ENCODE measurements around the gene NFE2.
A peak's percentile ranks its signal among the peaks of the same experiment; 100 is the strongest.

The NFE2 gene

GRCh38 chr12:54277823-54278276 is 23.0 kb downstream of the NFE2 start:
- no peak overlapping the region for H4K12ac ChIP-seq (ENCODE audit: low read depth, low read length)
- H3K27ac ChIP-seq (ENCODE audit: low read depth, low read length): peak overlapping the region; percentile 35
- H3K79me2 ChIP-seq (ENCODE audit: control insufficient read depth, insufficient read depth, low read length, poor library complexity): peaks cover 18% of the 10 kb centered on the region
- peak in 1 of 2 donors; percentile 37 for DNase-seq
- no peak overlapping the region for H2BK5ac ChIP-seq (ENCODE audit: low read depth, low read length, poor library complexity)
- no peak overlapping the region for H2BK12ac ChIP-seq (ENCODE audit: low read length)
- peak overlapping the region; percentile 55 for H3K4me2 ChIP-seq (ENCODE audit: low read length)
- H3K4ac ChIP-seq (ENCODE audit: low read depth, low read length): peak overlapping the region; percentile 90
- H3K4me3 ChIP-seq (ENCODE audit: low read depth, low read length): no peak overlapping the region
- H3K9me3 ChIP-seq (ENCODE audit: insufficient read depth, low read depth, low read length): no peaks in the 10 kb centered on the region
- H3K18ac ChIP-seq (ENCODE audit: low read length): no peak overlapping the region
- H3K27me3 ChIP-seq (ENCODE audit: insufficient read depth, low read length): no peaks in the 10 kb centered on the region
- no peak overlapping the region for H2AFZ ChIP-seq (ENCODE audit: insufficient read depth, low read length, poor library complexity)
- peaks cover 13% of the 10 kb centered on the region for H3K79me1 ChIP-seq (ENCODE audit: low read length)
- no peak overlapping the region for H2AK5ac ChIP-seq (ENCODE audit: low read length)
- no peak overlapping the region for H3K14ac ChIP-seq (ENCODE audit: low read length)
- H2BK120ac ChIP-seq (ENCODE audit: insufficient read depth, low read length, poor library complexity): no peak overlapping the region
- no peak overlapping the region for H3K9ac ChIP-seq (ENCODE audit: low read length)
- H3K4me1 ChIP-seq (ENCODE audit: control insufficient read depth in 1 of 2, insufficient read depth in 2 of 2, low read length in 2 of 2): peaks cover 4 to 9% of the 10 kb centered on the region in 2 experiments
- H3K23ac ChIP-seq (ENCODE audit: low read length): no peak overlapping the region
- H3K36me3 ChIP-seq (ENCODE audit: control insufficient read depth in 1 of 2, insufficient read depth in 2 of 2, low read length in 2 of 2): peaks cover 13 to 16% of the 10 kb centered on the region in 2 experiments
- WGBS (ENCODE audit: extremely low coverage, insufficient coverage, insufficient read length): no CpG with 5 or more reads among the region's 5 CpGs
- H4K91ac ChIP-seq (ENCODE audit: low read depth, low read length): no peak overlapping the region
- H4K8ac ChIP-seq (ENCODE audit: low read depth, low read length): no peak overlapping the region

- Histone ChIP-seq H2BK5ac (ENCODE audit: low read depth, low read length, poor library complexity) (no peak overlapping the region), H2AFZ (ENCODE audit: insufficient read depth, low read length, poor library complexity) (no peak overlapping the region), H3K14ac (ENCODE audit: low read length) (no peak overlapping the region), H4K12ac (ENCODE audit: low read depth, low read length) (no peak overlapping the region), H3K9me3 (ENCODE audit: insufficient read depth, low read depth, low read length) (no peaks in the 10 kb centered on the region), H3K36me3 (ENCODE audit: control insufficient read depth in 1 of 2, insufficient read depth in 2 of 2, low read length in 2 of 2) (peaks cover 5 to 6% of the 10 kb centered on the region in 2 experiments), H3K23ac (ENCODE audit: low read length) (no peak overlapping the region), H2BK120ac (ENCODE audit: insufficient read depth, low read length, poor library complexity) (no peak overlapping the region), H3K4me2 (ENCODE audit: low read length) (no peak overlapping the region), H2BK12ac (ENCODE audit: low read length) (no peak overlapping the region), H3K4me1 (ENCODE audit: control insufficient read depth in 1 of 2, insufficient read depth in 2 of 2, low read length in 2 of 2) (peaks cover 0 to 7% of the 10 kb centered on the region in 2 experiments), H3K79me1 (ENCODE audit: low read length) (peaks cover 13% of the 10 kb centered on the region), H3K27ac (ENCODE audit: low read depth, low read length) (no peak overlapping the region), H4K91ac (ENCODE audit: low read depth, low read length) (no peak overlapping the region), H3K4me3 (ENCODE audit: low read depth, low read length) (no peak overlapping the region), H2AK5ac (ENCODE audit: low read length) (no peak overlapping the region), H4K8ac (ENCODE audit: low read depth, low read length) (no peak overlapping the region), H3K18ac (ENCODE audit: low read length) (no peak overlapping the region), H3K9ac (ENCODE audit: low read length) (no peak overlapping the region), H3K27me3 (ENCODE audit: insufficient read depth, low read length) (no peaks in the 10 kb centered on the region), H3K4ac (ENCODE audit: low read depth, low read length) (no peak overlapping the region), H3K79me2 (ENCODE audit: control insufficient read depth, insufficient read depth, low read length, poor library complexity) (peaks cover 17% of the 10 kb centered on the region)
- DNase-seq: no peak
- WGBS (ENCODE audit: extremely low coverage, insufficient coverage, insufficient read length): no CpG with 5 or more reads among the region's 3 CpGs
Observed at GRCh38 chr12:54276368-54276767, 24.4 kb downstream of the NFE2 start.

GRCh38 chr12:54273981-54274380 is 26.8 kb downstream of the NFE2 start:
- no peak overlapping the region for H4K12ac ChIP-seq (ENCODE audit: low read depth, low read length)
- no peak overlapping the region for H2BK5ac ChIP-seq (ENCODE audit: low read depth, low read length, poor library complexity)
- peaks cover 5 to 6% of the 10 kb centered on the region in 2 experiments for H3K36me3 ChIP-seq (ENCODE audit: control insufficient read depth in 1 of 2, insufficient read depth in 2 of 2, low read length in 2 of 2)
- no peak overlapping the region for H3K9ac ChIP-seq (ENCODE audit: low read length)
- H3K4me1 ChIP-seq (ENCODE audit: control insufficient read depth in 1 of 2, insufficient read depth in 2 of 2, low read length in 2 of 2): peaks cover 0 to 7% of the 10 kb centered on the region in 2 experiments
- no peak overlapping the region for H3K4me3 ChIP-seq (ENCODE audit: low read depth, low read length)
- no peak overlapping the region for H2AK5ac ChIP-seq (ENCODE audit: low read length)
- H2AFZ ChIP-seq (ENCODE audit: insufficient read depth, low read length, poor library complexity): no peak overlapping the region
- H4K8ac ChIP-seq (ENCODE audit: low read depth, low read length): no peak overlapping the region
- H3K27me3 ChIP-seq (ENCODE audit: insufficient read depth, low read length): no peaks in the 10 kb centered on the region
- no peak overlapping the region for H3K4me2 ChIP-seq (ENCODE audit: low read length)
- no peaks in the 10 kb centered on the region for H3K9me3 ChIP-seq (ENCODE audit: insufficient read depth, low read depth, low read length)
- H2BK120ac ChIP-seq (ENCODE audit: insufficient read depth, low read length, poor library complexity): no peak overlapping the region
- H2BK12ac ChIP-seq (ENCODE audit: low read length): no peak overlapping the region
- no peak overlapping the region for H3K14ac ChIP-seq (ENCODE audit: low read length)
- H4K91ac ChIP-seq (ENCODE audit: low read depth, low read length): no peak overlapping the region
- WGBS (ENCODE audit: extremely low coverage, insufficient coverage, insufficient read length): no CpG with 5 or more reads among the region's 2 CpGs
- H3K18ac ChIP-seq (ENCODE audit: low read length): no peak overlapping the region
- H3K4ac ChIP-seq (ENCODE audit: low read depth, low read length): peak overlapping the region; percentile 50
- H3K79me2 ChIP-seq (ENCODE audit: control insufficient read depth, insufficient read depth, low read length, poor library complexity): peaks cover 7% of the 10 kb centered on the region
- no peak for DNase-seq
- H3K23ac ChIP-seq (ENCODE audit: low read length): no peak overlapping the region
- no peak overlapping the region for H3K27ac ChIP-seq (ENCODE audit: low read depth, low read length)
- no peaks in the 10 kb centered on the region for H3K79me1 ChIP-seq (ENCODE audit: low read length)

- H2AFZ ChIP-seq (ENCODE audit: insufficient read depth, low read length, poor library complexity): no peak overlapping the region
- H4K12ac ChIP-seq (ENCODE audit: low read depth, low read length): no peak overlapping the region
- DNase-seq: no peak
- H3K4ac ChIP-seq (ENCODE audit: low read depth, low read length): no peak overlapping the region
- H3K18ac ChIP-seq (ENCODE audit: low read length): no peak overlapping the region
- no peaks in the 10 kb centered on the region for H3K9me3 ChIP-seq (ENCODE audit: insufficient read depth, low read depth, low read length)
- no peaks in the 10 kb centered on the region for H3K27me3 ChIP-seq (ENCODE audit: insufficient read depth, low read length)
- H2BK120ac ChIP-seq (ENCODE audit: insufficient read depth, low read length, poor library complexity): no peak overlapping the region
- H3K79me2 ChIP-seq (ENCODE audit: control insufficient read depth, insufficient read depth, low read length, poor library complexity): peaks cover 5% of the 10 kb centered on the region
- H2BK12ac ChIP-seq (ENCODE audit: low read length): no peak overlapping the region
- H3K27ac ChIP-seq (ENCODE audit: low read depth, low read length): no peak overlapping the region
- H3K36me3 ChIP-seq (ENCODE audit: control insufficient read depth in 1 of 2, insufficient read depth in 2 of 2, low read length in 2 of 2): peaks cover 6% of the 10 kb centered on the region in 2 experiments
- H4K8ac ChIP-seq (ENCODE audit: low read depth, low read length): no peak overlapping the region
- H3K9ac ChIP-seq (ENCODE audit: low read length): no peak overlapping the region
- no peak overlapping the region for H3K4me2 ChIP-seq (ENCODE audit: low read length)
- H4K91ac ChIP-seq (ENCODE audit: low read depth, low read length): no peak overlapping the region
- H2AK5ac ChIP-seq (ENCODE audit: low read length): no peak overlapping the region
- no peak overlapping the region for H3K4me3 ChIP-seq (ENCODE audit: low read depth, low read length)
- no CpG with 5 or more reads among the region's 1 CpG for WGBS (ENCODE audit: extremely low coverage, insufficient coverage, insufficient read length)
- no peak overlapping the region for H3K14ac ChIP-seq (ENCODE audit: low read length)
- H3K4me1 ChIP-seq (ENCODE audit: control insufficient read depth in 1 of 2, insufficient read depth in 2 of 2, low read length in 2 of 2): peaks cover 0 to 2% of the 10 kb centered on the region in 2 experiments
- no peak overlapping the region for H2BK5ac ChIP-seq (ENCODE audit: low read depth, low read length, poor library complexity)
- no peaks in the 10 kb centered on the region for H3K79me1 ChIP-seq (ENCODE audit: low read length)
- H3K23ac ChIP-seq (ENCODE audit: low read length): no peak overlapping the region
Observed at GRCh38 chr12:54272214-54272613, 28.6 kb downstream of the NFE2 start.

Measured in trophoblast cell (in vitro differentiated cells and primary cell).